ENCODE results near the gene SAMD4A. TPM values are rescaled to one million over a fixed set of nuclear protein-coding genes. Genes with fewer than 3 reads are reported as not detected.

Gene SAMD4A
- total RNA-seq, 2 donors from 2014 or later, result 11.2 to 15.3 TPM

DNA sequence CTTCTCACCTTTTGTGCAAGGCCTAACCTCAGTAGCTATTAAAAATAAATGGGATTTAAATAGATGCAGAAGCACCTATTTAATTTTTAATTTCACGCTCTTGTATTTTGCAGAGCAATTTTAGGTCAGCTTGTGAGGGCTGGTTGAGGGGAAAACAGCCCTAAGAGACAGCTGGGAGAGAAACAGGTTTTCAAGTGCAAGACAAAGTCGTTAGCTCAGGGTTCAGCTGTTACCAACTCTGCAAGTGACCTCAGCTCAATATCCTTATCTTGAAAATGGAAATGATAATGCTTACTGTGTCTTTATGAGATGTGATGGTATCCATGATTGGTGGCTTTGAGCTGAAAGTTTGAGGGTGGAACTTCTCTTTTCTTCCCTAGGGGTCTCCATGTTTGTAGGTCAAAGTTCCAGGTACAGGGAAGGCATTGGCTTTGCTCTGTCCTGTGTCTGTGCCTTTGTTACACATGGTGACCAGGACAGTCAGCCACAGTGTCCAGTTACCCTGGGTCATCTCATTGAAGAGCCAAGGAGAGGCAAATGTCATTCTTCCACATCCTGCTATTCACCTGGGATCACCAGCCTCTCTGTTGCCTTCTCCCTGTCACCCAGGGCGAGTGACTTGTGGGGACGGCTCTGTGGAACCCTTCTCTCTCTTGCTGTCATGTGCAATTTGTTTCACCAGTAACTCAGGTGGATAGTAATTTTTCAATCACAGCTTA is 100.3 kb downstream of the SAMD4A start:
- no peak for DNase-seq
- no peaks in the 10 kb centered on the region for H3K27me3 ChIP-seq
- intact Hi-C loops (cut with DNase I), result no loop called here
- 87 to 89% methylated on average over 4 of the region's 4 CpGs for WGBS, 2 donors
- H3K4me1 ChIP-seq, result no peaks in the 10 kb centered on the region
- no peaks in the 10 kb centered on the region for H3K9me3 ChIP-seq
- H3K36me3 ChIP-seq (replicated peaks in 1 of 2; ENCODE audit: insufficient read depth in 1 of 2, low read depth in 2 of 2), result no peaks in the 10 kb centered on the region
- no peak overlapping the region for H3K27ac ChIP-seq
- no peak overlapping the region for H3K4me3 ChIP-seq
- TF ChIP-seq POLR2A (IDR thresholded peaks at IDR 0.05) (no peak), CTCF (IDR thresholded peaks at IDR 0.05) (no peak)
- no peak for ATAC-seq

DNA sequence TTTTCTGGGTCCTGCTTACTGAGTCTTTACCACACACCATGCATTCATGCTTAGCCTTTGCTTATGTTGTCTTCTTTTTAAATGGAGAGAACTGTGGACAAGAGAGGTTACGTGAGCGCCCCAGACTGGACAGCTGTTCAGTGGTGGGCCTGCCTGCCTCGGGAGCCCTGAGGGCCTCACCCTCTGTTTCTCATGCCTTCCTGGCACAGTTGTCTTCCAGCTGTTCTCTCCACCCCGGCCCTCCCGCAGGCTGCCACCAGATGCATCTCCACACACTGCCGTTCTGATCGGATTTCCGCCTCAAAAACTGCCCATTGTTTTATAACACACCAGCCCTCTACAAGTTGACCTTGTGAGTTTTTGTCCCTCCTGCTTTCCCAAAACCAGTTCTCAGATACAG is 100.8 kb downstream of the SAMD4A start:
- ATAC-seq (no peak), DNase-seq (no peak)
- H3K36me3 ChIP-seq (replicated peaks in 1 of 2; ENCODE audit: insufficient read depth in 1 of 2, low read depth in 2 of 2), result no peaks in the 10 kb centered on the region
- WGBS, 2 donors, result 91 to 93% methylated on average over 8 of the region's 8 CpGs
- TF ChIP-seq CTCF (IDR thresholded peaks at IDR 0.05) (no peak), POLR2A (IDR thresholded peaks at IDR 0.05) (no peak)
- no peak overlapping the region for H3K4me3 ChIP-seq
- H3K4me1 ChIP-seq, result no peaks in the 10 kb centered on the region
- no peaks in the 10 kb centered on the region for H3K9me3 ChIP-seq
- H3K27ac ChIP-seq, result no peak overlapping the region
- intact Hi-C loops (cut with DNase I), result no loop called here
- H3K27me3 ChIP-seq, result no peaks in the 10 kb centered on the region

DNA sequence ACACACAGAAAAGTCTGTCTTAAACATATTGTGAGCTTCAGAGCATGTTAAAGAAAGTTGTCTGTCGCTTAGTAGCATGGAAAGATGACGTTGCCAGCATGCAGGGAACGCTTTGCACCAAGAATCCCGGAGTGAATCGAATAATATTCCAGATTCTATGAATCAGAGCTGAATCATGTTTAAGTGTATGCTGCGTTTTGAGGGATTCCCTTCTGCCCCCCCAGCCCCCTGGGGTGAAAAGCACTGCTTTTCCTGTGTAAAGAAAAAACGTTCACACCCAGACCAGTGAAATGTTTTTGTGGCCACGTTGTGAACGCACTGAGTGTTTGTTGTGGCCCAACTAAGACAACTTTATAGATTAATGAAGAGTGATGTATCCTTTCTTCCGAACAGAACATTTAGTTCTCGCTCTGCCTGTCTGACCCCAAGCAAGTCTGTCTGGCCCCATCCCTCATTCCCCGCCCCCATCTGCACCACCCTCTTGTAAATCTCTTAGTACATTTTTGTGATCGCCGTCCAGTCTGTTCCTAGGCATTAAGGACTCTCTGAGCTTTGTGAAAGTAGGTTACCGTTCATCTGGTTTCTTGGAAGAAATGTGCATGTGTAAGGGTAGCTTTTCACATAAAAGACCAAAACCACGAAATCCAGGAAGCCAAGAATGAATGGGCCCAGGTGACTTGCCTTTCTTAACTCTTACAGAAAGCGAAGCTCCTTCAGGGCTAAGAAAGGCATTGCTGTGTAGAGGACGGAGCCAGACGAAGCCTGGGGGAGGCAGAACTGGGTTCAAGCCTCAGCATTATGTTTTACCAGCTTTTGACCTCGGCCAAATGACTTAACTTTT is 103.0 kb downstream of the SAMD4A start:
- no peak overlapping the region for H3K27ac ChIP-seq
- no peak for TF ChIP-seq POLR2A (IDR thresholded peaks at IDR 0.05)
- no peak for TF ChIP-seq CTCF (IDR thresholded peaks at IDR 0.05)
- intact Hi-C loops (cut with DNase I), result no loop called here
- H3K36me3 ChIP-seq (replicated peaks in 1 of 2; ENCODE audit: insufficient read depth in 1 of 2, low read depth in 2 of 2), result no peaks in the 10 kb centered on the region
- WGBS, 2 donors, result 76 to 80% methylated on average over 20 of the region's 20 CpGs
- no peak for ATAC-seq
- DNase-seq, result no peak
- no peaks in the 10 kb centered on the region for H3K4me1 ChIP-seq
- no peak overlapping the region for H3K4me3 ChIP-seq
- H3K27me3 ChIP-seq, result no peaks in the 10 kb centered on the region
- no peaks in the 10 kb centered on the region for H3K9me3 ChIP-seq

DNA sequence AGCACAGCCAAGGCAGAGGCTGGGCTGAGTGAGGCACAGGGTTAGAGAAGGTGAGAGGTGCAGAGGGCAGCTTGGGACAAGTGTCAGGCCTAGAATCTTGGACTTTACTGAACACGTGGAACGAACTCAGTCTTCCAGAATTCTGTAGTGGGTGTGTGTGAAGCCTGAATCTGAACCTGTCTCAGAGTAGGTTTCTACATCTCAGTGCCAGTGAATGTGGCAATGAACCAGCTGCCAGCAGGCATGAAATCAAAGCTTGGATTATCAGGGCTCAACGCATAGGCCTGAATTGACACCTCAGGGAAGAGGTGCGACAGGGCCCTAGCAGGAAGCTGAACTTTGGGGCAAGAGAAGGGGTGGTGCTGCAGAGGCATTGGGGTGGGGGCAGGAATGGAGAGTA is 104.6 kb downstream of the SAMD4A start:
- DNase-seq (no peak), ATAC-seq (no peak)
- H3K27me3 ChIP-seq, result no peaks in the 10 kb centered on the region
- intact Hi-C loops (cut with DNase I), result no loop called here
- no peak overlapping the region for H3K27ac ChIP-seq
- H3K4me3 ChIP-seq, result no peak overlapping the region
- 79 to 81% methylated on average over 4 of the region's 4 CpGs for WGBS, 2 donors
- H3K9me3 ChIP-seq, result no peaks in the 10 kb centered on the region
- H3K36me3 ChIP-seq (replicated peaks in 1 of 2; ENCODE audit: insufficient read depth in 1 of 2, low read depth in 2 of 2), result no peaks in the 10 kb centered on the region
- no peak for TF ChIP-seq CTCF (IDR thresholded peaks at IDR 0.05)
- TF ChIP-seq POLR2A (IDR thresholded peaks at IDR 0.05), result no peak
- no peaks in the 10 kb centered on the region for H3K4me1 ChIP-seq
